ENCODE results near the gene RAP1GAP2.

DNA sequence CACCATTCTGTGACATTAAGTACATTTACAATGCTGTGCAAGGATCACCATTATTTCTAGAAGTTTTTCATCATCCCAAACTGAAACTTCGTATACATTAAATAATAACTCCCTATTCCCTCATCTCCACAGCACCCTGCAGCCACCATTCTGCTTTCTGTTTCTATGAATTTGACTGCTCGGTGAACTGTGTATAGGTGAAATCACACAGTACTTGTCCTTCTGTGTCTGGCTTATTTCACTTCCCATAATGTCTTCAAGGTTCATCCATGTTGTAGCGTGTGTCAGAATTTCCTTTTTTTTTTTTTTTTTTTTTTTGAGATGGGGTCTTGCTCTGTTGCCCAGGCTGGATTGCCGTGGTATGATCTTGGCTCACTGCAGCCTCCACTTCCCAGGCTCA, 20.4 kb downstream of the RAP1GAP2 start:
- TF ChIP-seq, protein P1, sequence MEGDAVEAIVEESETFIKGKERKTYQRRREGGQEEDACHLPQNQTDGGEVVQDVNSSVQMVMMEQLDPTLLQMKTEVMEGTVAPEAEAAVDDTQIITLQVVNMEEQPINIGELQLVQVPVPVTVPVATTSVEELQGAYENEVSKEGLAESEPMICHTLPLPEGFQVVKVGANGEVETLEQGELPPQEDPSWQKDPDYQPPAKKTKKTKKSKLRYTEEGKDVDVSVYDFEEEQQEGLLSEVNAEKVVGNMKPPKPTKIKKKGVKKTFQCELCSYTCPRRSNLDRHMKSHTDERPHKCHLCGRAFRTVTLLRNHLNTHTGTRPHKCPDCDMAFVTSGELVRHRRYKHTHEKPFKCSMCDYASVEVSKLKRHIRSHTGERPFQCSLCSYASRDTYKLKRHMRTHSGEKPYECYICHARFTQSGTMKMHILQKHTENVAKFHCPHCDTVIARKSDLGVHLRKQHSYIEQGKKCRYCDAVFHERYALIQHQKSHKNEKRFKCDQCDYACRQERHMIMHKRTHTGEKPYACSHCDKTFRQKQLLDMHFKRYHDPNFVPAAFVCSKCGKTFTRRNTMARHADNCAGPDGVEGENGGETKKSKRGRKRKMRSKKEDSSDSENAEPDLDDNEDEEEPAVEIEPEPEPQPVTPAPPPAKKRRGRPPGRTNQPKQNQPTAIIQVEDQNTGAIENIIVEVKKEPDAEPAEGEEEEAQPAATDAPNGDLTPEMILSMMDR (IDR thresholded peaks at IDR 0.05; ENCODE audit: control extremely low read depth in 1 of 3, insufficient read depth in 1 of 3, low read depth in 1 of 3, low read length in 3 of 3) = no peak
- TF ChIP-seq JUND (IDR thresholded peaks at IDR 0.05; ENCODE audit: low read length) (no peak), NRF1 (IDR thresholded peaks at IDR 0.05; ENCODE audit: low read depth, low read length) (no peak), ASH2L (IDR thresholded peaks at IDR 0.05; ENCODE audit: low read length) (no peak), RAD21 (IDR thresholded peaks at IDR 0.05 in 1 of 2, conservative IDR thresholded peaks at IDR 0.05 in 1 of 2; ENCODE audit: low read depth in 2 of 2, low read length in 2 of 2) (no peak), EP300 (IDR thresholded peaks at IDR 0.05; ENCODE audit: borderline replicate concordance in 1 of 2, low read depth in 2 of 2, low read length in 2 of 2) (no peak), POLR2A (IDR thresholded peaks at IDR 0.05; ENCODE audit: control extremely low read depth in 1 of 2, low read depth in 2 of 2, low read length in 2 of 2) (no peak), SUZ12 (IDR thresholded peaks at IDR 0.05; ENCODE audit: low read length) (no peak), CHD2 (IDR thresholded peaks at IDR 0.05; ENCODE audit: low read length) (no peak), BCL11A (IDR thresholded peaks at IDR 0.05; ENCODE audit: low read depth in 2 of 2, low read length in 2 of 2) (no peak), FOSL1 (IDR thresholded peaks at IDR 0.05; ENCODE audit: insufficient read depth, low read depth, low read length) (no peak), SRF (IDR thresholded peaks at IDR 0.05; ENCODE audit: low read depth, low read length) (no peak), BRCA1 (IDR thresholded peaks at IDR 0.05; ENCODE audit: low read depth, low read length) (no peak), EZH2 (IDR thresholded peaks at IDR 0.05; ENCODE audit: low read depth, low read length, severe bottlenecking) (no peak)
